ENCODE results near the gene GNPNAT1.
"Not testable (repeated sequence)": the region's sequence is repeated elsewhere in the genome, so short reads cannot be mapped to it uniquely, and the experiment has no call there.

Gene GNPNAT1

GRCh38 chr14:52729035-52729434 lies 62.4 kb downstream of the GNPNAT1 start:
- not testable (repeated sequence) for DNase-seq

GRCh38 chr14:52727509-52727908 lies 63.9 kb downstream of the GNPNAT1 start:
- not testable (repeated sequence) for DNase-seq

Data from fibroblast of skin of scalp (primary cell).